Psoas muscle (tissue), 8 donors: ENCODE data around the gene CD74. TPM values are rescaled to one million over a fixed set of nuclear protein-coding genes. Genes with fewer than 3 reads are reported as not detected.

ENCODE experiments used
- ATAC-seq, 4 donors: fragments of 200-7000 bp; cut with Tn5 transposase; one replicate each; pipeline ENCODE4 v1.9.1; 2020; ENCODE audit warnings: moderate library complexity in 3 of 4, mild to moderate bottlenecking in 2 of 4
- DNase-seq, 2 donors: peaks; one replicate each; pipeline ENCODE4 v3.0.0-alpha.2; 2020
- H3K27ac ChIP-seq: fragments of 200-600 bp; one replicate; pipeline ENCODE4 v1.8.0; 2022
- H3K27me3 ChIP-seq, 3 donors: fragments of 200-600 bp in 1 of 3; one replicate each; pipeline versions ENCODE4 v1.6.1 to v1.8.0; 2013 to 2022; ENCODE audit warnings: low read length in 2 of 3, mild to moderate bottlenecking in 2 of 3, moderate library complexity in 1 of 3; ENCODE audit not compliant: insufficient read depth in 3 of 3
- H3K36me3 ChIP-seq, 2 donors: fragments of 200-600 bp in 1 of 2; one replicate each; pipeline versions ENCODE4 v1.6.1 to v1.8.0; 2013 to 2022; ENCODE audit warnings: low read depth in 1 of 2, mild to moderate bottlenecking in 1 of 2, moderate library complexity in 1 of 2; ENCODE audit not compliant: insufficient read depth in 1 of 2
- H3K4me1 ChIP-seq: fragments of 200-600 bp; one replicate; pipeline ENCODE4 v1.8.0; 2022
- H3K4me3 ChIP-seq: fragments of 200-600 bp; one replicate; pipeline ENCODE4 v1.8.0; 2022; ENCODE audit warnings: mild to moderate bottlenecking
- H3K9me3 ChIP-seq: fragments of 200-600 bp; one replicate; pipeline ENCODE4 v1.8.0; 2022
- WGBS, 3 donors: extraction: QIAGEN DNeasy Blood & Tissue Kit; methylation state at CpG; one replicate each; pipeline versions ENCODE4 v1.1.6 to v1.1.7; 2013; 5-methylcytosine and 5-hydroxymethylcytosine counted together
- intact Hi-C, 2 donors: fragments of 100-400 bp; cut with DNase I; formaldehyde crosslinking; loops; one replicate each; pipeline versions ENCODE4 v1.11.0 to v1.14.2; 2022
- polyA plus RNA-seq, 3 donors: library from polyadenylated mRNA; stranded (reverse); fragments of 200-250 nt; gene quantifications; one replicate each; pipeline ENCODE4 v1.2.3, GENCODE V29; 2013
- total RNA-seq, 4 donors: library from RNA; stranded (reverse); fragmentation: NEBNext Ultra II Directional in 2 of 4; extraction: Animal tissue kit (Norgen Biotek cat#: 25700) in 2 of 4; gene quantifications; one replicate each; pipeline versions ENCODE4 v1.2.1 to v1.2.4, GENCODE V29; 2021 to 2023
- TF ChIP-seq, protein P1 (sequence below): fragments of 200-600 bp; IDR thresholded peaks from one replicate; pipeline ENCODE4 v1.8.0; 2022; ENCODE audit warnings: antibody characterized with exemption
- donor health status: healthy with polysubstance abuse.
- donor health status: DM: no; HTN: no; CAD: no; lungs with moderate emphysema.
- donor health status: Bipolar disorder and iron deficiency.
- donor health status: healthy.
- donor health status: DM: yes; HTN: yes; CAD: no.
- donor health status: DM: no; HTN: no; CAD: no.
- donor health status: DM: no; HTN: no; CAD: no.
- donor health status: DM: yes; HTN: yes; CAD: no.

CD74 gene
- total and polyA plus RNA-seq, 7 donors: 66.5 to 299 (median 92.0) TPM

DNA sequence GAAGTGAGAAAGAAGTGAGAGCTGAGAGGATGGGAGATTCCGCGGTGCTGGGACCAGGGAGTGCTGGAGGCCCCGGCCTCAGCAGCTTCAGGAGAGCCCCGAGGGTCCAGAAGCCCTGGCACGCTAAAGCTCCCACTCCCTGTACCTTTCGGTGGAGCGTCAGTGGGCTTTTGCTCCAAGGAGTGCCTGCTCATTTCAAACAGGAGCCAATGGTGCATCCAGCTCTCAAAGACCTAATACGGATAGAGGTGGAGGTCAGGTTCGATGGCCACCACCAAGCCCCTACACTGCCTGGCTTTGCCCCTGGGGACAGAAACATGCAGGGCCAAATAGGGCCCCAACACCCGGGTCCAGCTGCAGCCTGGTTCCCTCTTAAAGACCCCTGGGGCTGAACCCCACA, 8.2 kb downstream of the CD74 start:
- intact Hi-C loops: no loop called here
- Histone ChIP-seq H3K36me3 (peaks cover 0 to 47% of the 10 kb centered on the region in 2 donors), H3K9me3 (no peaks in the 10 kb centered on the region), H3K4me1 (no peaks in the 10 kb centered on the region), H3K4me3 (no peak overlapping the region), H3K27me3 (no peaks in the 10 kb centered on the region), H3K27ac (no peak overlapping the region)
- DNase-seq (no peak), ATAC-seq (no peak)
- 87 to 94% (median 87%) methylated on average over 10 of the region's 10 CpGs for WGBS, 3 donors
- TF ChIP-seq, protein P1, sequence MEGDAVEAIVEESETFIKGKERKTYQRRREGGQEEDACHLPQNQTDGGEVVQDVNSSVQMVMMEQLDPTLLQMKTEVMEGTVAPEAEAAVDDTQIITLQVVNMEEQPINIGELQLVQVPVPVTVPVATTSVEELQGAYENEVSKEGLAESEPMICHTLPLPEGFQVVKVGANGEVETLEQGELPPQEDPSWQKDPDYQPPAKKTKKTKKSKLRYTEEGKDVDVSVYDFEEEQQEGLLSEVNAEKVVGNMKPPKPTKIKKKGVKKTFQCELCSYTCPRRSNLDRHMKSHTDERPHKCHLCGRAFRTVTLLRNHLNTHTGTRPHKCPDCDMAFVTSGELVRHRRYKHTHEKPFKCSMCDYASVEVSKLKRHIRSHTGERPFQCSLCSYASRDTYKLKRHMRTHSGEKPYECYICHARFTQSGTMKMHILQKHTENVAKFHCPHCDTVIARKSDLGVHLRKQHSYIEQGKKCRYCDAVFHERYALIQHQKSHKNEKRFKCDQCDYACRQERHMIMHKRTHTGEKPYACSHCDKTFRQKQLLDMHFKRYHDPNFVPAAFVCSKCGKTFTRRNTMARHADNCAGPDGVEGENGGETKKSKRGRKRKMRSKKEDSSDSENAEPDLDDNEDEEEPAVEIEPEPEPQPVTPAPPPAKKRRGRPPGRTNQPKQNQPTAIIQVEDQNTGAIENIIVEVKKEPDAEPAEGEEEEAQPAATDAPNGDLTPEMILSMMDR: no peak

DNA sequence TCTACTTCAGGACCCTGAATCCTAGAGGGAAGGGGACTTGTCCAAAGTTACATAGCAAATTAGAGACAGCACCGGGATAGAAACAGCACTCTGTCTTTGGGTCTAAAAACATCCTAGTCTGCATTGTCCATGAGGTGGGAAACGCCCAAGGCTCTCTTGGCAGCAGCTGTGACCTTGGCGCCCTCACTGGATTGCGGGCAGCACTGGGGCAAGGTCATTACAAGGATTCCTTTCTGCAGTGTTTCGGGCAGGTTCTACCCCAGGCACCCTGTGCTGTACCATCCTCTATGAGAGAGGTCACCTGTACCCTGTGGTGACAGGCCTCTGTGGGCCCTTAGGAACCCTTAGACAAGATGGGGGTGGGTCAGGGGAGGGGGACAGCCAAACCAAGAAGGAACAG, 8.6 kb downstream of the CD74 start:
- no peaks in the 10 kb centered on the region for H3K9me3 ChIP-seq
- no peak overlapping the region for H3K27ac ChIP-seq
- intact Hi-C loops: no loop called here
- DNase-seq (no peak), ATAC-seq (no peak)
- H3K36me3 ChIP-seq: peaks cover 0 to 51% of the 10 kb centered on the region in 2 donors
- H3K27me3 ChIP-seq: no peaks in the 10 kb centered on the region
- WGBS, 3 donors: 46 to 66% (median 60%) methylated on average over 5 of the region's 5 CpGs
- H3K4me3 ChIP-seq: no peak overlapping the region
- TF ChIP-seq, protein P1: no peak
- no peaks in the 10 kb centered on the region for H3K4me1 ChIP-seq

DNA sequence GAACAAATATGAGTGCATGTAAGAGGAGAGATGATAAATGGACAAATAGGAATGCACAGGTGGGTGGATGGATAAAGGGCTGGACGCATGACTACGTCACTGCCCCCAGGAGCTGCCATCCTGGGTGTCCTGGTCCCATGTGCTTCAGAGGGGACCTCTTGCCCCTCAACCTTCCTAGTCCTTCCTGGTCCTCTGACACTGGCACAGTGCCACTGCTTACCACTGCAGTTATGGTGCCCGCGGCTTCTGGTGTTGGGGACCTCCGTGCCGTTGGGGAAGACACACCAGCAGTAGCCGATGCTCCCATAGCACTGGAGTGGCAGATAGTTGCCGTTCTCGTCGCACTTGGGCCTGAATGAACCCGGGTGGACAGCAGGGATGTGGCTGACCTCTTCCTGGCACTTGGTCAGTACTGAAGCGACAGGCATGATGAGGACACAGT, 9.8 kb downstream of the CD74 start:
- TF ChIP-seq, protein P1: no peak
- peaks cover 0 to 63% of the 10 kb centered on the region in 2 donors for H3K36me3 ChIP-seq
- no peak for DNase-seq
- no peak overlapping the region for H3K4me3 ChIP-seq
- no peaks in the 10 kb centered on the region for H3K9me3 ChIP-seq
- WGBS, 3 donors: 88 to 96% (median 91%) methylated on average over 12 of the region's 12 CpGs
- no peak for ATAC-seq
- no peaks in the 10 kb centered on the region for H3K4me1 ChIP-seq
- H3K27ac ChIP-seq: no peak overlapping the region
- intact Hi-C loops: no loop called here
- H3K27me3 ChIP-seq: no peaks in the 10 kb centered on the region

DNA sequence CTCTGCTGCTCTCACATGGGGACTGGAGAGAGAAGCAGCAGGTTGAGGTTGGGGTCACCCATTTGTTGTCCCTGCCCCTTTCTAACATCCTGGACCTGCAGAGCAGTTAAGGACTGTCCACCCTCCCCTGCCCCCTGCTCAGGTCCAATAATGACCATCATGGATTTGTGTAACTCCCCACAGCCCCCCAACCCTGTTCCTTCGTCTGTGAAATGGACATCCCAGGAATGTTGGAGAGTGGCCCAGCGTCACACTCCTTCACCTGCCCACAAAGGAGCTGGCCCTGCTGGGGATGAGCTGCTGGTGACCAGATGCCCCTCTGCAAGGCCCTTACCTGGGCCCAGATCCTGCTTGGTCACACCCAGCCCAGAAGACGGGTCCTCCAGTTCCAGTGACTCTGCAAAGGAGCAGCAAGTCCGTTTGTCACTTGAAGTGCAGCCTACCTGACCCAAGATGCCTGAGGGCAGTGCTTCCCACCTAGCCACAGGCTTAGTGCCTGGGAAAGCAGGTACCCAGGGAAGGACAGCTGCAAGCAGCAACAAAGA, 10.4 kb downstream of the CD74 start:
- Histone ChIP-seq H3K4me1 (no peaks in the 10 kb centered on the region), H3K9me3 (no peaks in the 10 kb centered on the region), H3K27me3 (no peaks in the 10 kb centered on the region), H3K36me3 (peaks cover 0 to 69% of the 10 kb centered on the region in 2 donors), H3K4me3 (no peak overlapping the region), H3K27ac (no peak overlapping the region)
- ATAC-seq (no peak), DNase-seq (no peak)
- 76 to 83% (median 76%) methylated on average over 4 of the region's 4 CpGs for WGBS, 3 donors
- TF ChIP-seq, protein P1: no peak
- intact Hi-C loops: no loop called here
